Tibial nerve (tissue), 4 donors: ENCODE measurements around the gene NFATC2.

Source experiments
- EP300 ChIP-seq, 2 donors: sonication (generic); formaldehyde crosslinking; IDR thresholded peaks; one replicate each; pipeline ENCODE4 v1.6.1; 2017; ENCODE audit warnings: antibody characterized with exemption in 2 of 2, mild to moderate bottlenecking in 1 of 2
- POLR2A ChIP-seq, 2 donors: fragments of 450-650 bp; IDR thresholded peaks; one replicate each; pipeline ENCODE4 v1.6.1; 2017; ENCODE audit warnings: antibody characterized with exemption in 2 of 2, mild to moderate bottlenecking in 2 of 2, moderate library complexity in 2 of 2
- TF ChIP-seq, protein P1 (sequence below), 5 experiments: fragments of 200-600 bp in 3 of 5; fragments of 450-650 bp in 2 of 5; sonication (generic) in 3 of 5; IDR thresholded peaks; one replicate each; pipeline ENCODE4 v1.5.1; 2016 to 2019; ENCODE audit warnings: antibody characterized with exemption in 5 of 5, mild to moderate bottlenecking in 3 of 5, moderate library complexity in 2 of 5

- TF ChIP-seq, protein P1, sequence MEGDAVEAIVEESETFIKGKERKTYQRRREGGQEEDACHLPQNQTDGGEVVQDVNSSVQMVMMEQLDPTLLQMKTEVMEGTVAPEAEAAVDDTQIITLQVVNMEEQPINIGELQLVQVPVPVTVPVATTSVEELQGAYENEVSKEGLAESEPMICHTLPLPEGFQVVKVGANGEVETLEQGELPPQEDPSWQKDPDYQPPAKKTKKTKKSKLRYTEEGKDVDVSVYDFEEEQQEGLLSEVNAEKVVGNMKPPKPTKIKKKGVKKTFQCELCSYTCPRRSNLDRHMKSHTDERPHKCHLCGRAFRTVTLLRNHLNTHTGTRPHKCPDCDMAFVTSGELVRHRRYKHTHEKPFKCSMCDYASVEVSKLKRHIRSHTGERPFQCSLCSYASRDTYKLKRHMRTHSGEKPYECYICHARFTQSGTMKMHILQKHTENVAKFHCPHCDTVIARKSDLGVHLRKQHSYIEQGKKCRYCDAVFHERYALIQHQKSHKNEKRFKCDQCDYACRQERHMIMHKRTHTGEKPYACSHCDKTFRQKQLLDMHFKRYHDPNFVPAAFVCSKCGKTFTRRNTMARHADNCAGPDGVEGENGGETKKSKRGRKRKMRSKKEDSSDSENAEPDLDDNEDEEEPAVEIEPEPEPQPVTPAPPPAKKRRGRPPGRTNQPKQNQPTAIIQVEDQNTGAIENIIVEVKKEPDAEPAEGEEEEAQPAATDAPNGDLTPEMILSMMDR (IDR thresholded peaks at IDR 0.05), result no peak
- TF ChIP-seq POLR2A (IDR thresholded peaks at IDR 0.05) (no peak), EP300 (IDR thresholded peaks at IDR 0.05) (no peak)
Measured at GRCh38 chr20:51588762-51589161, 46.2 kb upstream of the NFATC2 start.
